WTC11 (cell line): ENCODE measurements around the gene TFB2M. TPM values are rescaled to one million over a fixed set of nuclear protein-coding genes. Genes with fewer than 3 reads are reported as not detected.
A peak's percentile ranks its signal among the peaks of the same experiment; 100 is the strongest.
"Not testable (repeated sequence)": the region's sequence is repeated elsewhere in the genome, so short reads cannot be mapped to it uniquely, and the experiment has no call there.

Experiments
- ATAC-seq: fragments of 200-7000 bp; cut with Tn5 transposase; 2 replicates; pipeline ENCODE4 v1.10.0; 2021; ENCODE audit warnings: mild to moderate bottlenecking, moderate library complexity
- CTCF ChIA-PET: fragments of 300-600 bp; sonication (Branson Sonifier 250); formaldehyde crosslinking; loops from one replicate; lab custom pipeline; 2021; ENCODE audit warnings: antibody characterized with exemption; lab: Charles Lee
- POLR2A ChIA-PET: fragments of 350-600 bp; sonication (Branson Sonifier 250); formaldehyde crosslinking; loops from one replicate; lab custom pipeline; 2021; ENCODE audit warnings: antibody characterized with exemption; lab: Charles Lee
- DNase-seq: peaks from one replicate; pipeline ENCODE4 v3.0.0; 2021; ENCODE audit warnings: low spot score
- H3K27ac Mint-ChIP-seq: 2 replicates; pipeline ENCODE4 v1.8.0; 2021; ENCODE audit warnings: mixed read lengths
- H3K27me3 Mint-ChIP-seq: 2 replicates; pipeline ENCODE4 v1.8.0; 2021; ENCODE audit warnings: low read depth, mild to moderate bottlenecking, moderate library complexity, mixed read lengths
- H3K36me3 Mint-ChIP-seq: 2 replicates; pipeline ENCODE4 v1.8.0; 2021; ENCODE audit warnings: mixed read lengths
- H3K4me1 Mint-ChIP-seq: 2 replicates; pipeline ENCODE4 v1.8.0; 2022; ENCODE audit warnings: mixed read lengths
- H3K4me3 Mint-ChIP-seq: 2 replicates; pipeline ENCODE4 v1.8.0; 2021; ENCODE audit warnings: mild to moderate bottlenecking, moderate library complexity, mixed read lengths
- H3K9me3 Mint-ChIP-seq: 2 replicates; pipeline ENCODE4 v1.8.0; 2021; ENCODE audit warnings: mixed read lengths
- ATF2 ChIP-seq: sonication (generic); formaldehyde crosslinking; IDR thresholded peaks from 2 replicates; pipeline ENCODE4 v1.8.1; 2022; ENCODE audit warnings: low read depth, missing genetic modification reagents, borderline replicate concordance
- ATF3 ChIP-seq: sonication (generic); formaldehyde crosslinking; conservative IDR thresholded peaks from 2 replicates; pipeline ENCODE4 v1.8.1; 2022; ENCODE audit warnings: mild to moderate bottlenecking, missing genetic modification reagents
- CDX4 ChIP-seq: fragments of 250-450 bp; sonication (Bioruptor Pico); IDR thresholded peaks from 2 replicates; pipeline ENCODE4 v1.9.0; 2021; ENCODE audit warnings: moderate library complexity, mild to moderate bottlenecking, inconsistent platforms, borderline replicate concordance
- E2F5 ChIP-seq: sonication (generic); formaldehyde crosslinking; IDR thresholded peaks from 2 replicates; pipeline ENCODE4 v1.8.1; 2022; ENCODE audit warnings: mild to moderate bottlenecking, moderate library complexity, missing genetic modification reagents
- GRHL2 ChIP-seq: fragments of 250-450 bp; sonication (Bioruptor Pico); IDR thresholded peaks from 2 replicates; pipeline ENCODE4 v1.8.0; 2022; ENCODE audit warnings: mild to moderate bottlenecking, moderate library complexity; ENCODE audit not compliant: insufficient replicate concordance, severe bottlenecking
- GTF2I ChIP-seq: fragments of 250-450 bp; sonication (Bioruptor Pico); conservative IDR thresholded peaks from 2 replicates; pipeline ENCODE4 v1.4.0; 2021; ENCODE audit warnings: mild to moderate bottlenecking
- HMGXB4 ChIP-seq: sonication (generic); formaldehyde crosslinking; IDR thresholded peaks from 2 replicates; pipeline ENCODE4 v1.8.1; 2023; ENCODE audit warnings: mild to moderate bottlenecking, moderate library complexity, missing genetic modification reagents
- JAZF1 ChIP-seq: fragments of 250-450 bp; sonication (Bioruptor Pico); IDR thresholded peaks from 2 replicates; pipeline ENCODE4 v1.9.0; 2021; ENCODE audit warnings: moderate library complexity, mild to moderate bottlenecking, inconsistent platforms
- MYBL2 ChIP-seq: sonication (generic); formaldehyde crosslinking; IDR thresholded peaks from 2 replicates; pipeline ENCODE4 v1.8.1; 2023; ENCODE audit warnings: mild to moderate bottlenecking, moderate library complexity, missing genetic modification reagents
- NFATC4 ChIP-seq: fragments of 250-450 bp; sonication (Bioruptor Pico); IDR thresholded peaks from 2 replicates; pipeline ENCODE4 v1.9.0; 2021; ENCODE audit warnings: mild to moderate bottlenecking
- NR1H2 ChIP-seq: sonication (generic); formaldehyde crosslinking; IDR thresholded peaks from 2 replicates; pipeline ENCODE4 v1.9.0; 2021; ENCODE audit warnings: mild to moderate bottlenecking, moderate library complexity, missing genetic modification reagents
- RELA ChIP-seq: sonication (generic); formaldehyde crosslinking; IDR thresholded peaks from 2 replicates; pipeline ENCODE4 v1.8.1; 2022; ENCODE audit warnings: missing genetic modification reagents, mild to moderate bottlenecking, borderline replicate concordance
- SMAD3 ChIP-seq: sonication (generic); formaldehyde crosslinking; IDR thresholded peaks from 2 replicates; pipeline ENCODE4 v1.8.0; 2022; ENCODE audit warnings: missing genetic modification reagents, mild to moderate bottlenecking, borderline replicate concordance
- ZNF416 ChIP-seq: fragments of 250-450 bp; sonication (Bioruptor Pico); IDR thresholded peaks from 2 replicates; pipeline ENCODE4 v1.9.0; 2021; ENCODE audit warnings: mild to moderate bottlenecking, inconsistent platforms
- ZNF532 ChIP-seq: fragments of 250-450 bp; sonication (Bioruptor Pico); IDR thresholded peaks from 2 replicates; pipeline ENCODE4 v1.9.0; 2021; ENCODE audit warnings: mild to moderate bottlenecking, borderline replicate concordance
- total RNA-seq: library from RNA; stranded (reverse); gene quantifications from 3 replicates; pipeline ENCODE4 v1.2.3, GENCODE V29; 2021

Gene TFB2M
- total RNA-seq, 1 experiment from 2014 or later = 16.5 TPM

- DNase-seq = peak; percentile 42
- CTCF ChIA-PET = interaction anchor here (1.0 kb wide), 1 partner anchor 124 kb away, joined by 4 read pairs; no protein-coding TSS in a partner anchor
- peak overlapping the region; percentile 96 for H3K27ac Mint-ChIP-seq
- POLR2A ChIA-PET = no interaction called here
- TF ChIP-seq NFATC4 (CRISPR knock-in tag) (no peak), HMGXB4 (no peak), SMAD3 (0 out of 2 replicates have a peak, but pooled peaks have one; percentile 8)
- TF ChIP-seq, all 79 proteins: peak for 1
- Mint-ChIP-seq H3K9me3 (no peaks in the 10 kb centered on the region), H3K4me1 (peaks cover 14% of the 10 kb centered on the region), H3K4me3 (peak overlapping the region; percentile 98), H3K36me3 (peaks cover 7% of the 10 kb centered on the region; the same call in 1 of the 2 replicates), H3K27me3 (no peaks in the 10 kb centered on the region)
- ATAC-seq = peak; percentile 11
Observed at GRCh38 chr1:246565751-246566127, 322 bp downstream of the TFB2M start.

GRCh38 chr1:246564839-246565750, 966 bp downstream of the TFB2M start:
- H3K27me3 Mint-ChIP-seq = no peaks in the 10 kb centered on the region

GRCh38 chr1:246560833-246561232, 5.2 kb downstream of the TFB2M start:
- POLR2A ChIA-PET, H3K4me3 Mint-ChIP-seq, DNase-seq, H3K9me3 Mint-ChIP-seq, CTCF ChIA-PET, H3K27ac Mint-ChIP-seq, H3K4me1 Mint-ChIP-seq, H3K27me3 Mint-ChIP-seq: not testable (repeated sequence)
- peaks cover 29% of the 10 kb centered on the region for H3K36me3 Mint-ChIP-seq
- peak; percentile 68 for ATAC-seq

More at GRCh38 chr1:246564839-246565750, 966 bp downstream of the TFB2M start:
- 0 out of 2 replicates have a peak, but pooled peaks have one; percentile 28 for TF ChIP-seq GTF2I (CRISPR knock-in tag)
- no peak for TF ChIP-seq E2F5 (CRISPR knock-in tag)
- Mint-ChIP-seq H3K36me3 (peaks cover 12% of the 10 kb centered on the region; the same call in 1 of the 2 replicates), H3K9me3 (no peaks in the 10 kb centered on the region), H3K4me1 (peaks cover 14% of the 10 kb centered on the region), H3K4me3 (peak overlapping the region; percentile 98), H3K27ac (peak overlapping the region; percentile 96)
- DNase-seq (no peak), ATAC-seq (no peak)
- CTCF ChIA-PET = no interaction called here
- POLR2A ChIA-PET = no interaction called here

- H3K27me3 Mint-ChIP-seq = no peaks in the 10 kb centered on the region
- ATAC-seq = no peak
- no peak overlapping the region for H3K4me3 Mint-ChIP-seq
- no peaks in the 10 kb centered on the region for H3K9me3 Mint-ChIP-seq
- ChIA-PET POLR2A (interaction anchor here (0.6 kb wide), 1 partner anchor 198 kb away, joined by 6 read pairs; no protein-coding TSS in a partner anchor), CTCF (no interaction called here)
- H3K27ac Mint-ChIP-seq = no peak overlapping the region
- H3K4me1 Mint-ChIP-seq = no peaks in the 10 kb centered on the region
- H3K36me3 Mint-ChIP-seq = peaks cover 40% of the 10 kb centered on the region
- DNase-seq = no peak
- TF ChIP-seq JAZF1 (CRISPR knock-in tag) (no peak), CDX4 (CRISPR knock-in tag) (no peak), ZNF532 (CRISPR knock-in tag) (no peak), ATF2 (CRISPR knock-in tag) (no peak), ATF3 (CRISPR knock-in tag) (no peak), GRHL2 (no peak), RELA (CRISPR knock-in tag) (no peak), GTF2I (CRISPR knock-in tag) (no peak), MYBL2 (CRISPR knock-in tag) (no peak), NR1H2 (CRISPR knock-in tag) (no peak), ZNF416 (CRISPR knock-in tag) (no peak)
Observed at GRCh38 chr1:246559310-246559709, 6.8 kb downstream of the TFB2M start.
